Activated T-cell treated with anti-CD3 and anti-CD28 coated beads for 4 hours (primary cell): Measurements from ENCODE around the gene NPPC.
"Not testable (repeated sequence)": the region's sequence is repeated elsewhere in the genome, so short reads cannot be mapped to it uniquely, and the experiment has no call there.

ENCODE experiments used
- DNase-seq: peaks from one replicate; pipeline ENCODE4 v3.0.0-alpha.2; 2020

NPPC gene

DNA sequence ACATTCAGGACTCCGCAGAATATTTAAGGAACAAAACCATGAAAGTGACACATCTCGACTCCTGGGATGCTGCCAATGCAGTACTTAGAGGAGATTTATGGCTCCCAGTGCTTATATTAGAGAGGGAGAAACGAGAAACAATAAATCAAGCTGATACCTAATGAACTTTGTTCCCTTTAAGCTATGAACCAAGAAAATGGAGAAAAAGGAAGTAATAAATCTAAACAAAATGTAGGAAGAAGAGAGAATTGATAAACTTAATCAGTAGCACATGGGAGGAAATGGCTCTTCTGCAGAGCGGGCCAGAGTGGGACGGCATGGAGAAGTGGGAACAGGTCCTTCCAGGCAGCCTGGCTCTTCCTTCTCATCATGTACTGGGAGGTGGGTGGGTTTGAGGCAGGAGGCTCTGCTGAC is 42.7 kb downstream of the NPPC start:
- no peak for DNase-seq

DNA sequence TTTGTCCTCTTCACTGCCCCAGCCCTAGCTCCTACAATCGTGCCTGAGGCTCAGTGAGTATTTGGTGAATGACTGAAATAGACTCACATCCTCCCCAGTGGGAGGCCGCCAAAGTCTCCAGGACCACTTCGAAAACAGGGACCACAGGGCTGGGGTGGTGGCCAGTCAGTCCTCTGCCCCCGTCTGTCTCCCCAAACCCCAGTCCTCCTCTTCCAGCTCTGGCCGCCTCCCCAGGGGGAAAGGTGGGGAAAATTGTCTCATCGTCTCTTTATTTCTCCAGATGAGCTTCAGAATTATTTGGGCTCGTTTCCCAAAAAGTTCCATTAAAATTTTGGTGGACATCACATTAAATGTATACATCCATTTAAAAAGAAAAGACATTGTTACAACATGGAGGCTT is 43.5 kb downstream of the NPPC start:
- DNase-seq, result no peak

DNA sequence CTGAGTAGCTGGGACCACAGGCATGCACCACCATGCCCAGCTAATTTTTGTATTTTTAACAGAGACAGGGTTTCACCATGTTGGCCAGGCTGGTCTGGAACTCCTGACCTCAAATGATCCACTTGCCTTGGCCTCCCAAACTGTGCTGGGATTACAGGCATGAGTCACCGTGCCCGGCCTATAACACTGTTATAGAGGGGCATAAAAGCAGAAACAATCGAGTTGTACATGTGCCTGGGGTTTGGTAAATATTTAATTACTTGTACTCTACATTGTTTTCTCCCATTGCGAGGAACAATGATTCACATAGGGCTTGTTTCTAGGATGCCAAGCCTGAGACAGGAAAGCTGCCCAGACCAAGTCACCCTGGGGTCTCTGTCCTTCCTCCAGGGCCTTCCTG is 45.8 kb downstream of the NPPC start:
- not testable (repeated sequence) for DNase-seq

DNA sequence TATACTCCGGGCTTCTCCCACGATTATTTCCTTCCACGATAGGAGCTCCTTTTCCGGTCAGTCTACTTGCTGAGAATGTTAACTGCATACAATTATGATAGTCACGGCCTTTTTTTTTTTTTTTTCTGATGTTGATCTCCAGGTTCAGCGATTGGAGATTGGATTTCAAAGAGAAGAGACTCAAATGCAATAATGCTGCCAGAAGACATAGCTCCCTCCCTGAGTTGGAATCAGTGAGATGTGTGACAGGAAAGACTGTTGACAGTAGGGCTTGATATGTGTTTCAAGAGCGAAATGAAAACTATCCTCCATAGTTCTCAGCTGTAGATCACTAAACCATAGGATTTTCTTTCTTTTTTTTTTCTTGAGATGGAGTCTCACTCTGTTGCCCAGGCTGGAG is 47.0 kb downstream of the NPPC start:
- no peak for DNase-seq

DNA sequence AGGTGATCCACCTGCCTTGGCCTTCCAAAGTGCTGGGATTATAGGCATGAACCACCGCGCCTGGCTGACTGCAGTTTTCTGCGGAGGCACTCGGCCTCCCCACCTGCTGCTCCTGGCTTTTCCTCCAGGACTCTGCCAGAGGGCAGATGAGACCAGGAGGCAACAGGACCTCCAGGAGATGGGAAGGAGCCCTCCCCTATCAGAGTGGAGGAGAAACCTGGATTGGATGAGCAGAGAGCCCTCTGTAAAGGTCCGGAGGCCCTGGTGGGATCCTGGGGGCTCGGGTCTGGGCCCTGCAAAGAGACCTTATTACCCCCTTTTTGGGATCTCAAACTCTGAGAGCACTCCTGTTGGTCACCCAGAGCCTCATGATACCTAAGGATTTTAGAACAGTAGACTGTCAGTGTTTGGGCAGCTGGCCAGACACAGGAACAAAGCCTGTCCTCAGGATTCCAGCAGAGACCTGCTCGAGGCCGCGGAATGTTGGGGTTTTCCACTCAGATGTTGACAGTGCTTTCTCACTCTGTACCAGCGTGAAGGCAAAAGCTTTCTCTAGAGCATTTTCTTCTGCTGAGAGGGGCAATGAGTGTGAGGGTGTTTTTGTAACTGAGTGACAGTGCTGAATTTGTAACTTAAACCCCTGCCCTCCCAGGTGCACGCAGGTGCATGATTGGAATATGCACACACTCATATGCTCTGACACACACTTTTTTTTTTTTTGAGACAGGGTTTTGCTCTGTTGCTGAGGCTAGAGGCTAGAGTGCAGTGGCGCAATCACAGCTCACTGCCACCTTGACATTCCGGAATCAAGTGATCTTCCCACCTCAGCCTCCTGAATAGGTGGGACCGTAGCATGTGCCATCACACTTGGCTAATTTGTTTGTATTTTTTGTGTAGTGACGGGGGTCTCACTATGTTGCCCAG is 48.4 kb downstream of the NPPC start:
- no peak for DNase-seq

DNA sequence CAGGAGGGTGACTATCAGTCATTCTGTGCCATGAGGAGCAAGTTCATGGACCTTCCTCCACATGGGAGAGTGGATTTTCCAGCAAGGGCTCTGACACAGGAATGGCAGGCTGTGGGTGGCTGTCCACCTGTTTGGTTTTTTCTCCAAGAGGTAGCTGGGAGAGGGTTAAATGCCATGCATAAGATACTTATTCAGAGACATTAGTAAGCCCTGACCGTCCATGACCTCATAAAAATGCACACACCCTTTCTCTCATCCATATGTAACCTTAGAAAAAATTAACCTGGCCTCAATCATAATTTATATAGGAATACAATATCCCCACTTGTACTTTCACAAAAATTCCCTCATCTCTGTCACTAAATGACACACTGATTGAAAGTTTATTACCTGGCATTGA is 51.3 kb downstream of the NPPC start:
- DNase-seq, result no peak
